ENCODE measurements around the gene RRP1.

The RRP1 gene

GRCh38 chr21:43815991-43816390 lies 26.6 kb downstream of the RRP1 start:
- no peak overlapping the region for H3K4me2 ChIP-seq (ENCODE audit: low read depth, low read length, poor library complexity, severe bottlenecking)
- no peak overlapping the region for H3K9ac ChIP-seq (ENCODE audit: low read length)
- H4K20me1 ChIP-seq (ENCODE audit: low read depth, low read length): no peaks in the 10 kb centered on the region
- H3K79me2 ChIP-seq (ENCODE audit: insufficient read depth, low read length): no peaks in the 10 kb centered on the region
- H3K9me2 ChIP-seq (replicated peaks; ENCODE audit: insufficient read depth, low read length): no peaks in the 10 kb centered on the region
- no peaks in the 10 kb centered on the region for H3K27me3 ChIP-seq (ENCODE audit: low read length)
- no peak overlapping the region for H3K4me3 ChIP-seq (ENCODE audit: insufficient read depth, low read length, poor library complexity, severe bottlenecking)
- TF ChIP-seq CTCF (IDR thresholded peaks at IDR 0.05; ENCODE audit: insufficient read depth, low read length, poor library complexity, severe bottlenecking): no peak
- TF ChIP-seq EZH2phosphoT487 (conservative IDR thresholded peaks at IDR 0.05; ENCODE audit: low read length): no peak
- no peaks in the 10 kb centered on the region for H3F3A ChIP-seq (ENCODE audit: insufficient read depth)
- H3K36me3 ChIP-seq (ENCODE audit: low read length): no peaks in the 10 kb centered on the region
- H3K9me3 ChIP-seq (ENCODE audit: insufficient read depth, low read length): no peaks in the 10 kb centered on the region
- no peak overlapping the region for H3K27ac ChIP-seq (ENCODE audit: low read depth, low read length)
- no peak overlapping the region for H2AFZ ChIP-seq (ENCODE audit: low read depth, low read length, severe bottlenecking)

- no peaks in the 10 kb centered on the region for H3K9me2 ChIP-seq (replicated peaks; ENCODE audit: insufficient read depth, low read length)
- H3K4me3 ChIP-seq (ENCODE audit: insufficient read depth, low read length, poor library complexity, severe bottlenecking): no peak overlapping the region
- no peak overlapping the region for H3K4me2 ChIP-seq (ENCODE audit: low read depth, low read length, poor library complexity, severe bottlenecking)
- no peaks in the 10 kb centered on the region for H3K36me3 ChIP-seq (ENCODE audit: low read length)
- H2AFZ ChIP-seq (ENCODE audit: low read depth, low read length, severe bottlenecking): no peak overlapping the region
- TF ChIP-seq CTCF (IDR thresholded peaks at IDR 0.05; ENCODE audit: insufficient read depth, low read length, poor library complexity, severe bottlenecking) (no peak), EZH2phosphoT487 (conservative IDR thresholded peaks at IDR 0.05; ENCODE audit: low read length) (no peak)
- no peaks in the 10 kb centered on the region for H3K27me3 ChIP-seq (ENCODE audit: low read length)
- H3K9me3 ChIP-seq (ENCODE audit: insufficient read depth, low read length): no peaks in the 10 kb centered on the region
- H3K79me2 ChIP-seq (ENCODE audit: insufficient read depth, low read length): no peaks in the 10 kb centered on the region
- no peaks in the 10 kb centered on the region for H3F3A ChIP-seq (ENCODE audit: insufficient read depth)
- no peak overlapping the region for H3K27ac ChIP-seq (ENCODE audit: low read depth, low read length)
- H3K9ac ChIP-seq (ENCODE audit: low read length): no peak overlapping the region
- H4K20me1 ChIP-seq (ENCODE audit: low read depth, low read length): no peaks in the 10 kb centered on the region
Measured at GRCh38 chr21:43816611-43817071, 27.3 kb downstream of the RRP1 start.

- Histone ChIP-seq H3K36me3 (ENCODE audit: low read length) (no peaks in the 10 kb centered on the region), H2AFZ (ENCODE audit: low read depth, low read length, severe bottlenecking) (no peak overlapping the region), H3K4me3 (ENCODE audit: insufficient read depth, low read length, poor library complexity, severe bottlenecking) (no peak overlapping the region), H3K9ac (ENCODE audit: low read length) (no peak overlapping the region), H3K27ac (ENCODE audit: low read depth, low read length) (no peak overlapping the region), H3K27me3 (ENCODE audit: low read length) (no peaks in the 10 kb centered on the region), H3K4me2 (ENCODE audit: low read depth, low read length, poor library complexity, severe bottlenecking) (no peak overlapping the region), H4K20me1 (ENCODE audit: low read depth, low read length) (no peaks in the 10 kb centered on the region), H3K9me3 (ENCODE audit: insufficient read depth, low read length) (no peaks in the 10 kb centered on the region), H3K79me2 (ENCODE audit: insufficient read depth, low read length) (no peaks in the 10 kb centered on the region), H3K9me2 (replicated peaks; ENCODE audit: insufficient read depth, low read length) (no peaks in the 10 kb centered on the region), H3F3A (ENCODE audit: insufficient read depth) (no peaks in the 10 kb centered on the region)
- TF ChIP-seq EZH2phosphoT487 (conservative IDR thresholded peaks at IDR 0.05; ENCODE audit: low read length) (no peak), CTCF (IDR thresholded peaks at IDR 0.05; ENCODE audit: insufficient read depth, low read length, poor library complexity, severe bottlenecking) (no peak)
Measured at GRCh38 chr21:43817157-43818086, 28.0 kb downstream of the RRP1 start.
